Mucosa of descending colon (tissue), 3 donors: ENCODE data around the gene COG2. TPM values are rescaled to one million over a fixed set of nuclear protein-coding genes. Genes with fewer than 3 reads are reported as not detected.

Source experiments
- ATAC-seq: fragments of 200-7000 bp; cut with Tn5 transposase; one replicate; pipeline ENCODE4 v1.9.1; 2020; ENCODE audit warnings: mild to moderate bottlenecking, moderate library complexity
- DNase-seq, 3 donors: peaks; one replicate each; pipeline ENCODE4 v3.0.0-alpha.2; 2020
- H3K36me3 ChIP-seq: fragments of 200-600 bp; one replicate; pipeline ENCODE4 v1.8.0; 2021; ENCODE audit warnings: low read depth, mild to moderate bottlenecking
- H3K4me1 ChIP-seq: fragments of 200-600 bp; one replicate; pipeline ENCODE4 v1.8.0; 2021; ENCODE audit warnings: low read depth, mild to moderate bottlenecking
- H3K4me3 ChIP-seq: fragments of 200-600 bp; one replicate; pipeline ENCODE4 v1.8.0; 2021; ENCODE audit warnings: mild to moderate bottlenecking
- H3K9me3 ChIP-seq: fragments of 200-600 bp; one replicate; pipeline ENCODE4 v1.8.0; 2021; ENCODE audit warnings: mild to moderate bottlenecking
- CTCF ChIP-seq: fragments of 200-600 bp; IDR thresholded peaks from one replicate; pipeline ENCODE4 v1.8.0; 2022; ENCODE audit warnings: antibody characterized with exemption, mild to moderate bottlenecking
- intact Hi-C, 2 donors: fragments of 100-400 bp; cut with DNase I in 1 of 2; cut with micrococcal nuclease in 1 of 2; formaldehyde crosslinking; loops; one replicate each; pipeline versions ENCODE4 v1.11.0 to v1.11.1; 2022; cut with DNase I, micrococcal nuclease
- total RNA-seq, 3 donors: library from RNA; stranded (reverse); fragmentation: NEBNext Ultra II Directional in 2 of 3; extraction: Animal tissue kit (Norgen Biotek cat#: 25700) in 2 of 3; gene quantifications; one replicate each; pipeline versions ENCODE4 v1.2.1 to v1.2.4, GENCODE V29; 2021 to 2023
- donor health status: DM: no; HTN: no; CAD: no; lungs with moderate emphysema.
- donor health status: DM: no; HTN: no; CAD: no.
- donor health status: DM: no; HTN: yes; CAD: no.

COG2 gene
- total RNA-seq, 3 donors from 2014 or later, result 38.0 to 46.2 (median 38.1) TPM

GRCh38 chr1:230691615-230692014 lies 49.3 kb downstream of the COG2 start:
- Histone ChIP-seq H3K4me1 (no peaks in the 10 kb centered on the region), H3K4me3 (no peak overlapping the region), H3K9me3 (no peaks in the 10 kb centered on the region), H3K36me3 (peaks cover 17% of the 10 kb centered on the region)
- no peak for DNase-seq
- no peak for TF ChIP-seq CTCF
- no peak for ATAC-seq
- intact Hi-C loops, result no loop called here

- TF ChIP-seq CTCF, result no peak
- intact Hi-C loops, result no loop called here
- ATAC-seq (no peak), DNase-seq (no peak)
- H3K4me3 ChIP-seq, result no peak overlapping the region
- no peaks in the 10 kb centered on the region for H3K4me1 ChIP-seq
- peaks cover 10% of the 10 kb centered on the region for H3K36me3 ChIP-seq
- no peaks in the 10 kb centered on the region for H3K9me3 ChIP-seq
These were observed 50.9 kb downstream of the COG2 start for GRCh38 chr1:230693221-230693620.

GRCh38 chr1:230693777-230694176 lies 51.5 kb downstream of the COG2 start:
- Histone ChIP-seq H3K4me1 (no peaks in the 10 kb centered on the region), H3K9me3 (no peaks in the 10 kb centered on the region), H3K4me3 (no peak overlapping the region), H3K36me3 (peaks cover 10% of the 10 kb centered on the region)
- TF ChIP-seq CTCF, result no peak
- intact Hi-C loops, result no loop called here
- DNase-seq (no peak), ATAC-seq (no peak)

GRCh38 chr1:230694464-230694863 lies 52.2 kb downstream of the COG2 start:
- Histone ChIP-seq H3K4me1 (no peaks in the 10 kb centered on the region), H3K4me3 (no peak overlapping the region), H3K36me3 (peaks cover 10% of the 10 kb centered on the region), H3K9me3 (no peaks in the 10 kb centered on the region)
- intact Hi-C loops, result no loop called here
- ATAC-seq, result no peak
- no peak for TF ChIP-seq CTCF
- DNase-seq, result no peak

GRCh38 chr1:230694991-230695390 lies 52.7 kb downstream of the COG2 start:
- no peak for TF ChIP-seq CTCF
- Histone ChIP-seq H3K36me3 (peaks cover 9% of the 10 kb centered on the region), H3K4me1 (no peaks in the 10 kb centered on the region), H3K4me3 (no peak overlapping the region), H3K9me3 (no peaks in the 10 kb centered on the region)
- ATAC-seq (no peak), DNase-seq (no peak)
- intact Hi-C loops, result no loop called here

- Histone ChIP-seq H3K36me3 (peaks cover 6% of the 10 kb centered on the region), H3K9me3 (no peaks in the 10 kb centered on the region), H3K4me1 (no peaks in the 10 kb centered on the region), H3K4me3 (no peak overlapping the region)
- no peak for DNase-seq
- intact Hi-C loops, result no loop called here
- ATAC-seq, result no peak
- TF ChIP-seq CTCF, result no peak
These were observed 53.9 kb downstream of the COG2 start for GRCh38 chr1:230696218-230696617.
